Measurements from ENCODE around the gene TOMT.

DNA sequence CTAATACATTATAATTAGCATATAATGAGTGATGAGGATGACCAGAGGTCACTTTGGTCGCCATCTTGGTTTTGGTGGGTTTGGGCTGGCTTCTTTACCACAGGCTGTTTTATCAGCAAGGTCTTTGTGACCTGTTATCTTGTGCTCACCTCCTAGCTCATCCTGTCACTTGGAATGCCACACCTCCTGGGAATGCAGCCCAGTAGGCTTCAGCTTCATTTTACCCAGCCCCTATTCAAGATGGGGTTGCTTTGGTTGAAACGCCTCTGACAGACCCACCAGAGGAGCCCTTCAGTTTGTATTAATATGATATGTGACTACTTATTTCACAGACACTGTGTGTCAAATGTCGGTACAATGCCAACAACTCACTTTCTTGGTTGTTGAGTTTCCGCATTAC lies 50.0 kb downstream of the TOMT start:
- TF ChIP-seq, protein P1, sequence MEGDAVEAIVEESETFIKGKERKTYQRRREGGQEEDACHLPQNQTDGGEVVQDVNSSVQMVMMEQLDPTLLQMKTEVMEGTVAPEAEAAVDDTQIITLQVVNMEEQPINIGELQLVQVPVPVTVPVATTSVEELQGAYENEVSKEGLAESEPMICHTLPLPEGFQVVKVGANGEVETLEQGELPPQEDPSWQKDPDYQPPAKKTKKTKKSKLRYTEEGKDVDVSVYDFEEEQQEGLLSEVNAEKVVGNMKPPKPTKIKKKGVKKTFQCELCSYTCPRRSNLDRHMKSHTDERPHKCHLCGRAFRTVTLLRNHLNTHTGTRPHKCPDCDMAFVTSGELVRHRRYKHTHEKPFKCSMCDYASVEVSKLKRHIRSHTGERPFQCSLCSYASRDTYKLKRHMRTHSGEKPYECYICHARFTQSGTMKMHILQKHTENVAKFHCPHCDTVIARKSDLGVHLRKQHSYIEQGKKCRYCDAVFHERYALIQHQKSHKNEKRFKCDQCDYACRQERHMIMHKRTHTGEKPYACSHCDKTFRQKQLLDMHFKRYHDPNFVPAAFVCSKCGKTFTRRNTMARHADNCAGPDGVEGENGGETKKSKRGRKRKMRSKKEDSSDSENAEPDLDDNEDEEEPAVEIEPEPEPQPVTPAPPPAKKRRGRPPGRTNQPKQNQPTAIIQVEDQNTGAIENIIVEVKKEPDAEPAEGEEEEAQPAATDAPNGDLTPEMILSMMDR (IDR thresholded peaks at IDR 0.05; ENCODE audit: low read length), result no peak
- TF ChIP-seq EZH2 (IDR thresholded peaks at IDR 0.05; ENCODE audit: borderline replicate concordance, low read length), result no peak

All from OCI-LY1 (cell line).